T-helper 1 cell treated with Interleukin-12 subunit alpha and Interleukin-12 subunit beta and Interleukin-4 antibody, amounts not matched to agents 30 μg/mL and 1 μg/mL, for 36 hours (primary cell): ENCODE results near the gene VAPA.
A peak's percentile ranks its signal among the peaks of the same experiment; 100 is the strongest.

Experiments used
- H3K27ac Mint-ChIP-seq: one replicate; pipeline ENCODE4 v1.8.0; 2021; ENCODE audit warnings: mild to moderate bottlenecking, mixed read lengths
- H3K27me3 Mint-ChIP-seq: one replicate; pipeline ENCODE4 v1.8.0; 2021; ENCODE audit warnings: low read depth, mixed read lengths
- H3K36me3 Mint-ChIP-seq: one replicate; pipeline ENCODE4 v1.8.0; 2021; ENCODE audit warnings: low read depth, mixed read lengths
- H3K4me1 Mint-ChIP-seq: one replicate; pipeline ENCODE4 v1.8.0; 2021; ENCODE audit warnings: low read depth, mixed read lengths
- H3K4me3 Mint-ChIP-seq: one replicate; pipeline ENCODE4 v1.8.0; 2021; ENCODE audit warnings: mild to moderate bottlenecking, moderate library complexity, mixed read lengths
- H3K9me3 Mint-ChIP-seq: one replicate; pipeline ENCODE4 v1.8.0; 2021; ENCODE audit warnings: mixed read lengths

VAPA gene

GRCh38 chr18:9913526-9914333 is at the start of gene VAPA:
VAPA (plus strand) TSS chr18:9914016; CDS start chr18:9914257, 241 bp downstream.
- H3K9me3 Mint-ChIP-seq, result no peaks in the 10 kb centered on the region
- peaks cover 14% of the 10 kb centered on the region for H3K27me3 Mint-ChIP-seq
- peak within 1 kb of the TSS; percentile 90 for H3K27ac Mint-ChIP-seq
- H3K4me3 Mint-ChIP-seq, result peak within 1 kb of the TSS; percentile 87
- H3K4me1 Mint-ChIP-seq, result peaks cover 18% of the 10 kb centered on the region
- no peaks in the 10 kb centered on the region for H3K36me3 Mint-ChIP-seq

- Mint-ChIP-seq H3K36me3 (no peaks in the 10 kb centered on the region), H3K4me1 (peaks cover 9% of the 10 kb centered on the region), H3K4me3 (no peak overlapping the region), H3K27ac (no peak overlapping the region), H3K9me3 (peaks cover 17% of the 10 kb centered on the region), H3K27me3 (no peaks in the 10 kb centered on the region)
Measured at GRCh38 chr18:9865764-9866490, 47.9 kb upstream of the VAPA start.

GRCh38 chr18:9866627-9867026 is 47.2 kb upstream of the VAPA start:
- no peaks in the 10 kb centered on the region for H3K36me3 Mint-ChIP-seq
- no peak overlapping the region for H3K4me3 Mint-ChIP-seq
- no peak overlapping the region for H3K27ac Mint-ChIP-seq
- peaks cover 8% of the 10 kb centered on the region for H3K4me1 Mint-ChIP-seq
- H3K27me3 Mint-ChIP-seq, result no peaks in the 10 kb centered on the region
- H3K9me3 Mint-ChIP-seq, result peaks cover 17% of the 10 kb centered on the region

- H3K36me3 Mint-ChIP-seq, result no peaks in the 10 kb centered on the region
- no peak overlapping the region for H3K4me3 Mint-ChIP-seq
- no peak overlapping the region for H3K27ac Mint-ChIP-seq
- no peaks in the 10 kb centered on the region for H3K27me3 Mint-ChIP-seq
- peaks cover 17% of the 10 kb centered on the region for H3K9me3 Mint-ChIP-seq
- peaks cover 7% of the 10 kb centered on the region for H3K4me1 Mint-ChIP-seq
Measured at GRCh38 chr18:9867071-9867594, 46.7 kb upstream of the VAPA start.

- Mint-ChIP-seq H3K4me3 (no peak overlapping the region), H3K27ac (no peak overlapping the region), H3K4me1 (peaks cover 7% of the 10 kb centered on the region), H3K36me3 (no peaks in the 10 kb centered on the region), H3K9me3 (peaks cover 17% of the 10 kb centered on the region), H3K27me3 (no peaks in the 10 kb centered on the region)
Measured at GRCh38 chr18:9868857-9869714, 44.7 kb upstream of the VAPA start.

- peaks cover 7% of the 10 kb centered on the region for H3K4me1 Mint-ChIP-seq
Measured at GRCh38 chr18:9869715-9870430, 43.9 kb upstream of the VAPA start.

GRCh38 chr18:9870431-9871008 is 43.3 kb upstream of the VAPA start:
- no peak overlapping the region for H3K4me3 Mint-ChIP-seq
- H3K9me3 Mint-ChIP-seq, result peaks cover 13% of the 10 kb centered on the region
- no peaks in the 10 kb centered on the region for H3K36me3 Mint-ChIP-seq
- no peaks in the 10 kb centered on the region for H3K27me3 Mint-ChIP-seq
- no peak overlapping the region for H3K27ac Mint-ChIP-seq
- peaks cover 7% of the 10 kb centered on the region for H3K4me1 Mint-ChIP-seq

More at GRCh38 chr18:9869715-9870430, 43.9 kb upstream of the VAPA start:
- Mint-ChIP-seq H3K9me3 (peaks cover 17% of the 10 kb centered on the region), H3K27me3 (no peaks in the 10 kb centered on the region), H3K36me3 (no peaks in the 10 kb centered on the region), H3K4me3 (no peak overlapping the region), H3K27ac (no peak overlapping the region)

- Mint-ChIP-seq H3K4me1 (peaks cover 7% of the 10 kb centered on the region), H3K36me3 (no peaks in the 10 kb centered on the region)
Measured at GRCh38 chr18:9871244-9871746, 42.5 kb upstream of the VAPA start.

GRCh38 chr18:9872823-9873222 is 41.0 kb upstream of the VAPA start:
- H3K36me3 Mint-ChIP-seq, result no peaks in the 10 kb centered on the region
- peaks cover 19% of the 10 kb centered on the region for H3K4me1 Mint-ChIP-seq
- no peaks in the 10 kb centered on the region for H3K9me3 Mint-ChIP-seq
- H3K27me3 Mint-ChIP-seq, result no peaks in the 10 kb centered on the region
- no peak overlapping the region for H3K27ac Mint-ChIP-seq
- no peak overlapping the region for H3K4me3 Mint-ChIP-seq

More at GRCh38 chr18:9871244-9871746, 42.5 kb upstream of the VAPA start:
- H3K4me3 Mint-ChIP-seq, result no peak overlapping the region
- H3K9me3 Mint-ChIP-seq, result peaks cover 5% of the 10 kb centered on the region
- H3K27ac Mint-ChIP-seq, result no peak overlapping the region
- no peaks in the 10 kb centered on the region for H3K27me3 Mint-ChIP-seq

GRCh38 chr18:9874728-9875127 is 39.1 kb upstream of the VAPA start:
- Mint-ChIP-seq H3K9me3 (no peaks in the 10 kb centered on the region), H3K4me3 (no peak overlapping the region), H3K27ac (no peak overlapping the region), H3K36me3 (no peaks in the 10 kb centered on the region), H3K4me1 (peaks cover 16% of the 10 kb centered on the region), H3K27me3 (no peaks in the 10 kb centered on the region)

- Mint-ChIP-seq H3K9me3 (no peaks in the 10 kb centered on the region), H3K27ac (no peak overlapping the region), H3K4me3 (no peak overlapping the region), H3K27me3 (no peaks in the 10 kb centered on the region), H3K4me1 (peaks cover 12% of the 10 kb centered on the region), H3K36me3 (no peaks in the 10 kb centered on the region)
Measured at GRCh38 chr18:9876212-9876866, 37.5 kb upstream of the VAPA start.

GRCh38 chr18:9876867-9877654 is 36.8 kb upstream of the VAPA start:
- peaks cover 12% of the 10 kb centered on the region for H3K4me1 Mint-ChIP-seq
- H3K36me3 Mint-ChIP-seq, result no peaks in the 10 kb centered on the region
- H3K9me3 Mint-ChIP-seq, result no peaks in the 10 kb centered on the region
- no peak overlapping the region for H3K4me3 Mint-ChIP-seq
- no peak overlapping the region for H3K27ac Mint-ChIP-seq
- H3K27me3 Mint-ChIP-seq, result no peaks in the 10 kb centered on the region
